Measurements from ENCODE around the gene STN1.

STN1 gene

GRCh38 chr10:103832806-103833205 is 85.2 kb downstream of the STN1 start:
- no peak for DNase-seq (ENCODE audit: low read depth, low spot score)
- no peak overlapping the region for H3K27ac ChIP-seq

More at GRCh38 chr10:103832806-103833205, 85.2 kb downstream of the STN1 start:
- H3K4me3 ChIP-seq = no peak overlapping the region
- TF ChIP-seq EZH2 (IDR thresholded peaks at IDR 0.05) (no peak), POLR2AphosphoS5 (IDR thresholded peaks at IDR 0.05; ENCODE audit: borderline replicate concordance, low read depth, low read length) (no peak), FOXP2 (optimal IDR thresholded peaks at IDR 0.05; ENCODE audit: control extremely low read depth, extremely low read length, insufficient read depth) (no peak)
- no peaks in the 10 kb centered on the region for H3K9me3 ChIP-seq (ENCODE audit: low read depth, low read length)
- H3K36me3 ChIP-seq (ENCODE audit: insufficient read depth, low read length) = no peaks in the 10 kb centered on the region
- no peak overlapping the region for H3K9ac ChIP-seq (ENCODE audit: insufficient read length)
